Erythroblast (primary cell): ENCODE measurements around the gene ACTR2.

Source experiments
- GATA1 ChIP-seq: IDR thresholded peaks from 2 replicates; pipeline ENCODE4 v1.6.1; 2011; ENCODE audit warnings: low read depth, mild to moderate bottlenecking, control low read depth, low read length, moderate library complexity
- POLR2A ChIP-seq: IDR thresholded peaks from 2 replicates; pipeline ENCODE4 v1.6.1; 2011; ENCODE audit warnings: mild to moderate bottlenecking, low read length

DNA sequence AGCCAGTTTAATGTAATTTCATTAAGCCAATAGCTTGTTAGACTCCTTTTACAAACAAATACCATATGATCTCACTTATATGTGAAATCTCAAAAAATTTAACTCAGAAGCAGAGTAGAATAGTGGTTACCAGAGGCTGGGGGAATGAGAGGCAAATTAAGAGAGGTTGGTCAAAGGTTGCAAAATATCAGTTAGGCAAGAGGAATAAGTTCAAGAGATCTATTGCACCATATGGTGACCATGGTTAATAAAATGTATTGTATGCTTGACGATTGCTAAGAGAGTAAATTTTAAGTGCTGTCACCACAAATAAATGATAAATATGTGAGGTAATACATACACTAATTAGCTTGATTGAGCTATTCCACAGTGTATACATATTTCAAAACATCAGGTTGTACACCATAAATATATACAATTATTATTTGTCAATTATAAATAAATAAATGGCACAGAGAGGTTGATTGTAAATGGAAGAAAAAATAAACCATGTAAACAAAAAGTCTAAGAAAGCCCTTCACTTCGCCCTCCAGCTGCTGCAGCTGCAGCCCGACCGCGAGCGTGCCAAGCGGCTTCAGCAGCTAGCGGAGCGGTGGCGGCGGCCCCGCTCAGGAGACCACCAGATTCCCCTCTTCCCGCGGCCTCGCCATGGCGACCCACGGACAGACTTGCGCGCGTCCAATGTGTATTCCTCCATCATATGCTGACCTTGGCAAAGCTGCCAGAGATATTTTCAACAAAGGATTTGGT is 23.0 kb upstream of the ACTR2 start:
- TF ChIP-seq POLR2A (no peak), GATA1 (no peak)
